HT1080 (cell line): Measurements from ENCODE around the gene POLR1B. TPM values are rescaled to one million over a fixed set of nuclear protein-coding genes. Genes with fewer than 3 reads are reported as not detected.
"Not testable (repeated sequence)": the region's sequence is repeated elsewhere in the genome, so short reads cannot be mapped to it uniquely, and the experiment has no call there.

Experiments
- DNase-seq: peaks from one replicate; pipeline ENCODE4 v3.0.0-alpha.2; 2015; ENCODE audit warnings: low read depth
- polyA plus RNA-seq, 2 experiments: library from polyadenylated mRNA; depleted of rRNA; stranded (reverse); fragments of >200 nt; gene quantifications; 2 replicates each; pipeline ENCODE4 v1.2.3, GENCODE V29; 2015
- total RNA-seq: library from RNA; depleted of rRNA; stranded (reverse); fragments of >200 nt; shearing (Covaris generic); gene quantifications from 2 replicates; pipeline ENCODE4 v1.2.3, GENCODE V29; 2014; rRNA removed

Gene POLR1B, protein sequence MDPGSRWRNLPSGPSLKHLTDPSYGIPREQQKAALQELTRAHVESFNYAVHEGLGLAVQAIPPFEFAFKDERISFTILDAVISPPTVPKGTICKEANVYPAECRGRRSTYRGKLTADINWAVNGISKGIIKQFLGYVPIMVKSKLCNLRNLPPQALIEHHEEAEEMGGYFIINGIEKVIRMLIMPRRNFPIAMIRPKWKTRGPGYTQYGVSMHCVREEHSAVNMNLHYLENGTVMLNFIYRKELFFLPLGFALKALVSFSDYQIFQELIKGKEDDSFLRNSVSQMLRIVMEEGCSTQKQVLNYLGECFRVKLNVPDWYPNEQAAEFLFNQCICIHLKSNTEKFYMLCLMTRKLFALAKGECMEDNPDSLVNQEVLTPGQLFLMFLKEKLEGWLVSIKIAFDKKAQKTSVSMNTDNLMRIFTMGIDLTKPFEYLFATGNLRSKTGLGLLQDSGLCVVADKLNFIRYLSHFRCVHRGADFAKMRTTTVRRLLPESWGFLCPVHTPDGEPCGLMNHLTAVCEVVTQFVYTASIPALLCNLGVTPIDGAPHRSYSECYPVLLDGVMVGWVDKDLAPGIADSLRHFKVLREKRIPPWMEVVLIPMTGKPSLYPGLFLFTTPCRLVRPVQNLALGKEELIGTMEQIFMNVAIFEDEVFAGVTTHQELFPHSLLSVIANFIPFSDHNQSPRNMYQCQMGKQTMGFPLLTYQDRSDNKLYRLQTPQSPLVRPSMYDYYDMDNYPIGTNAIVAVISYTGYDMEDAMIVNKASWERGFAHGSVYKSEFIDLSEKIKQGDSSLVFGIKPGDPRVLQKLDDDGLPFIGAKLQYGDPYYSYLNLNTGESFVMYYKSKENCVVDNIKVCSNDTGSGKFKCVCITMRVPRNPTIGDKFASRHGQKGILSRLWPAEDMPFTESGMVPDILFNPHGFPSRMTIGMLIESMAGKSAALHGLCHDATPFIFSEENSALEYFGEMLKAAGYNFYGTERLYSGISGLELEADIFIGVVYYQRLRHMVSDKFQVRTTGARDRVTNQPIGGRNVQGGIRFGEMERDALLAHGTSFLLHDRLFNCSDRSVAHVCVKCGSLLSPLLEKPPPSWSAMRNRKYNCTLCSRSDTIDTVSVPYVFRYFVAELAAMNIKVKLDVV
- 58.2 and 84.0 TPM in 2 replicates for total RNA-seq
- polyA plus RNA-seq (2015; cell fraction: cytosol; rRNA removed): 33.6 and 40.5 TPM in 2 replicates
- 69.2 and 83.0 TPM in 2 replicates for polyA plus RNA-seq (2015; cell fraction: nucleus; rRNA removed)

DNA sequence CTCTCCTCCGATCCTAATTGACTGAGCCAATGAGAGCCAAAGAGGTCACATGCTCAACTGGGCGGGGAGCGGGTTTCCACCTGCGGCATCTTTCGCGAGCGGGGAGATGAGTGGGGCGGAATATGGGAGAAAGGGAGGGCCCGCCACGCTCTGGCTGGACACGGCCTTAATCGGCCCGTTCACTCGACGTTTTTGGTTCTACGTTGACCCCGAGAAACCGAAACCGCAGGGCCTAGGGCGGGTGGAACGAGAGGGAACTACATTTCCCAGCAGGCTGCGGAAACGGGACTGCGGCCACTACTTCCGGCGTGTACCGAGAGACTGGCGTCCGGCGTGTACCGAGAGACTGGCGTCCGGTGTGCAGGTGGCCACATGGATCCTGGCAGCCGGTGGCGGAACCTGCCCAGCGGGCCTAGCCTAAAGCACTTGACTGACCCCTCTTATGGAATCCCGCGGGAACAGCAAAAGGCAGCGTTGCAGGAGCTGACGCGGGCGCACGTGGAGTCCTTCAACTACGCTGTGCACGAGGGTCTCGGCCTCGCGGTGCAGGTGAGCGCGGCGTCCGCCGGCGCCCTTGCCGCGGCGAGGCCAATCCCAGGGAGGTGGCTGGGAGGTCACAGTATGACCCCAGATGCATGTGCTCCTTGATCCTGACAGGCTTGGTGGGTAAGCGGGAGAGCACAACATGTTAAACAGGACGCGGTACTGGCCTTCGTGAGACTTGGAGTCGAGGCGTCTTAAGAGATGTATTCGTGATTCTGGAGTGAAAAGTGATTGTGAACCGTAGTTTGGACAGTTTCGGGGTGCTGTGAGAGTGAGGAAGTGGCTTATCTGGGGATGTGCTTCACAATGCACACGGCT is at the start of gene POLR1B:
POLR1B (plus strand) TSS at position 343 of the 861 bp plus-strand sequence; CDS start at position 373, 30 bp downstream.
- peak; percentile 88 for DNase-seq

DNA sequence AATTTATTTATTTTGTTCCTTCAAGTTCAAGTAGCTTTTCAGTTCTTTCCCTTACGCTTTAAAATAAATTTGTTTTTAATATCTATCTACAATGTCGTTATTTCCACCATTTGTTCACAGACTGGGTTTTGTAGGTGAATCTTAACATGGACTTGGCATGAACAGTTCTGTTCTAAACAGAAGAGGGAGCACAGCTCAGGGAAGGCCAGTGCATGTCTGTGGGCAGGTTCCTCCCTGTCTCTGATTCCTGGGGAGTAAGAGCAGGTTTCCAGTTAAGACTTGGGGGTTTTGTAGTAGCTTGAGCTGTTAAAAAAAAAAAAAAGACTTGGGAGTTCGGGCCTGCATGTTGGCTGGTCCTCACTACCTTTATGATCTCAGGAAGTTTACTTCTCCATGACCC is 49.2 kb upstream of the POLR1B start:
- no peak for DNase-seq

DNA sequence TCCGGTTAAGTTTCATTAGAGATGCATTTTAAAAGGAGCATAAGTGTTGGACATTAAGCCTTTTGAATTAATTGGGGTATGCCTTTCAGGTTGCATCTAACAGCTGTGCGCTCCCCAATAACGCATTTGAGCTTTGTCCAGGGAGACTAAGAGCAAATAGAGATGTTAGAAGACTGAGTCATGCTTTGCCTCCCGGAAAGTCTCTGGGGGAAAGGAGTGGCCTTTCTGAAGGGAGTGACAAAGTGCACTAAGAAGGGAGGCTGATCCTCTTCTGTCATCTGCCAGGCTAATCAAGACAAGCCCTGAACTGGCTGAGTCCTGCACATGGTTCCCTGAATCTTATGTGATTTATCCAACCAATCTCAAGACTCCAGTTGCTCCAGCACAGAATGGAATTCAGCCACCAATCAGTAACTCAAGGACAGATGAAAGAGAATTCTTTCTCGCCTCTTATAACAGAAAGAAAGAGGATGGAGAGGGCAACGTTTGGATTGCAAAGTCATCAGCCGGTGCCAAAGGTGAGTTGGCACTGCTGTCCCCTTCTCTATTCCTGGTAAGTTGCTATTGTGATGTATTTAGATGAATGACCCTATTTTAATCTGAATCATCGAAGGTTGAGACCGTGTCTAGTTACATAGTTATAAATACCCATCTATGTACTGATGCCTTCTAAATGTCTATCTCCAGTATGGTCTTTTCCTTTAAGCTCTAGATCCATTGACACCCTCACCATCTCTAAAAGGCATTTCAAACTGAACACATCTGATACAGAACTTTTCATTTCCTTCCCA is 48.2 kb upstream of the POLR1B start:
- DNase-seq: peak; percentile 42

DNA sequence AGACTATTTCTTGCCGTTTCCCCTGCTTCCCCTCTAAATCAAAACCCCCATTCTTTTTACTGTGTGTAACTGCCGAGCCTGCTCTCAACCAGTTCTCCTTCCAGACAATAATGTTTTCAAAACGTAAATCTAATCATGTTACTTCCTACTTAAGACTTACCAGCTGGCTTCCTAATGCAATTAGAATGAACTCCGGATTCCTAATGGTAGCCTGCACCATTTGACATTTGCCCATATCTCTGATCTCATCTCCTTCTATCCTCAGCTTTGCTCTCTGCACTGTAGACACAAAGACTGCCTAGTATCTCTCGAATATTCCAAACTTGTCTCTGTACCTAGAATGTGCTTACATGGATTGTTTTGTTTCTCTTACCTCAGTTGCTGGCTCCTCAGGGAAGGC is 47.4 kb upstream of the POLR1B start:
- DNase-seq: no peak

DNA sequence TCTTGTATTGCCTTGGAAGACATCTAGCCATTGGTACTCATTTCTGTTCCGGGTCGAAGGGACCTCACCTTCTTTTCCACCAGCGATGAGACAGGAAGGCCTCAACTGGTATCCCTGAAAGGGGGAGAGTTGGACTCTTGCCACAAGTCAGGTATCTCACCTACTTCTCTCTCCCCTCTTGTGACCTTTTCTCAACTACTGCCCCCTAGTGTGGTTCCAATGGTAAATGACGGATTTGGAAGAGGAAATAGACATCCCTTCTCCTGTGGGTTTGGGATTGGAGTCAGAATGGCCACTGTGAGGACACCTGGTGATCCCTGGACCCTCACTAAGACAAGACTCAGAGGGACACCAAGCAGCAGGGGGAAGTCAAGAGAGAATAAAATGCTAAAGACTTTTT is 46.4 kb upstream of the POLR1B start:
- DNase-seq: not testable (repeated sequence)

DNA sequence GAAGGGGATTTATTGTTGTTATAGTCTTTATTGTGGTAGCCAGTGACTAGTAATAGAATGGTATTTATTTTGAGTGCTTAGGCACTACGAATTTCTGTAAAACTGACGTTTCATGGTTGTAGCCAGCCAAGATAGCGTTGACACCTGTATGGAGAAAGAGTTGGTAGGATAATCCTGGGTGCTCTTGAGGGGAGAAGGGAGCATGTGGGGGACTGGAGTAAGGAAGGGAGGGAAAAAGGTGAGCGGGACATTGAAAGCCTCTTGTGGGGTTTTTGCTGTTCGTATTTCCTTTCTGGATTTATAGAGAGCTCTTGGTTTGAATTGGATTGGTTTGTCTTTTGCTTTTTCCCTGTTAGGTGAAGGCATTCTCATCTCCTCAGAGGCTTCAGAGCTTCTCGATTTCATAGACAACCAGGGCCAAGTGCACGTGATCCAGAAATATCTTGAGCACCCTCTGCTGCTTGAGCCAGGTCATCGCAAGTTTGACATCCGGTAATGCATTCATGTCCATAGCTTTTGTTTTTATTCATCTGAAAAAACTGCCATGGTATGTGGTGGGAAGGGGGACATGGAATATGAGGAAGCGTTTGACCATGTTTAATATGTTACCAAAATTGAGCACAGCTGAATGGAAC is 41.3 kb upstream of the POLR1B start:
- peak; percentile 58 for DNase-seq

DNA sequence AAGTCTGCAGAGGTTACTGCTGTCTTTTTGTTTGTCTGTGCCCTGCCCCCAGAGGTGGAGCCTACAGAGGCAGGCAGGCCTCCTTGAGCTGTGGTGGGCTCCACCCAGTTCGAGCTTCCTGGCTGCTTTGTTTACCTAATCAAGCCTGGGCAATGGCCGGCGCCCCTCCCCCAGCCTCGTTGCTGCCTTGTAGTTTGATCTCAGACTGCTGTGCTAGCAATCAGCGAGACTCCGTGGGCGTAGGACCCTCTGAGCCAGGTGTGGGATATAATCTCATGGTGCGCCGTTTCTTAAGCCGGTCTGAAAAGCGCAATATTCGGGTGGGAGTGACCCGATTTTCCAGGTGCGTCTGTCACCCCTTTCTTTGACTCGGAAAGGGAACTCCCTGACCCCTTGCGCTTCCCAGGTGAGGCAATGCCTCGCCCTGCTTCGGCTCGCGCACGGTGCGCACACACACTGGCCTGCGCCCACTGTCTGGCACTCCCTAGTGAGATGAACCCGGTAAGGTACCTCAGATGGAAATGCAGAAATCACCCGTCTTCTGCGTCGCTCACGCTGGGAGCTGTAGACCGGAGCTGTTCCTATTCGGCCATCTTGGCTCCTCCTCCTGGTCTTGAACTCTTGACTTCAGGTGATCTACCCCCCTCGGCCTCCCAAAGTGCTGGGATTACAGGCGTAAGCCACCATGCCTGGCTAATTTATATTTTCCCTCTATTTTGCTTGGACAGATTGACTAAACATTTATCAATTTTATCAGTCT is 32.8 kb upstream of the POLR1B start:
- DNase-seq: not testable (repeated sequence)

DNA sequence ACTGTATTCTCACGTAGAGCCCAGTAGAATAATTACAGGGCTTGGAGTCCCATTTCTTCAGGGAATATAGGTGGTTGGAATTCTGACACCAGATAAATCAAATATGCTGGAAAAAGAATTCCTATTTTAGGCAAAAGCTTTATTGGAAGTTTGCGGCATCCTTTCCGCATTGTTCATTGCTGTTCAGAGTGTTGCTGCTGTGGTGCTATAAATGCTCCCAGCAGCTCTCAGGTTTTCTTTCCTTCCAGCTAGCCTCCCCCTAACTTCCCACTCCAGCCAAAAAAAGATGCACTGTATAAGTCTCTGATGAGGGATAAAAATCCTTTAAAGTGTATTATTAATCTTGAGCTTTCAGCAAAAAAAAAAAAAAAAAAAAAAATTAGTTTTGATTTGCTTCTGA is 25.5 kb upstream of the POLR1B start:
- DNase-seq: no peak

DNA sequence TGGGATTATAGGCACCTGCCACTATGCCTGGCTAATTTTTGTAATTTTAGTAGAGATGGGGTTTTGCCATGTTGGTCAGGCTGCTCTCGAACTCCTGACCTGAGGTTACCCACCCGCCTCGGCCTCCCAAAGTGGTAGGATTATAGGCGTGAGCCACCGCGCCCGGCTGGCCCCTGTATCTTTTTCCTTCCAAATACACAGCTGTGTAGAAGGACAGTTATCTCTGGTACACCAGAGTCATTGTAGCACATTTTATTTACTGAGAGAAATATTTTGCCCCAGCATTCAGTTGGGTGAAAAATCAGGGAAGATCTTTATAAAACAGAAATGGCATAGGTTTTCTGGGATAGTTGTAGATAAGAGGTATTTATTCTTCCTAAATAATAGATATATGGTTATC is 23.5 kb upstream of the POLR1B start:
- no peak for DNase-seq

DNA sequence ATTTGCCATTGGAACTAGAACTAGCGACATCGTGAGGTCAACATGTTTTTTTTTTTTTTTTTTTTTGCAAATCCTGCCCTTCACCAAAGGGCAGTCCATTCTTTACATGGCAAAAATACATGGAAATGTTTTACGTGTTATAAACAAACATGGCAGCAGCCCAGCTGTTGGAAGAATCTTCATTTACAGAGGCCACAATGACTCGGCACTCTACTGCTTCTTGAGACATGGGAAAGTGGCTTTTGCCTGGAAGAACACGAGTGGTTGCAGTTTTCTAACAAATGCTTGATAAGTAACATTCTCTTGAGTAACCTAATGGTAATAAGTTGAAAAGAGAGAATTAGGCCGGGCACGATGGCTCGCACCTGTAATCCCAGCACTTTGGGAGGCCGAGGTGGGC is 22.8 kb upstream of the POLR1B start:
- no peak for DNase-seq

DNA sequence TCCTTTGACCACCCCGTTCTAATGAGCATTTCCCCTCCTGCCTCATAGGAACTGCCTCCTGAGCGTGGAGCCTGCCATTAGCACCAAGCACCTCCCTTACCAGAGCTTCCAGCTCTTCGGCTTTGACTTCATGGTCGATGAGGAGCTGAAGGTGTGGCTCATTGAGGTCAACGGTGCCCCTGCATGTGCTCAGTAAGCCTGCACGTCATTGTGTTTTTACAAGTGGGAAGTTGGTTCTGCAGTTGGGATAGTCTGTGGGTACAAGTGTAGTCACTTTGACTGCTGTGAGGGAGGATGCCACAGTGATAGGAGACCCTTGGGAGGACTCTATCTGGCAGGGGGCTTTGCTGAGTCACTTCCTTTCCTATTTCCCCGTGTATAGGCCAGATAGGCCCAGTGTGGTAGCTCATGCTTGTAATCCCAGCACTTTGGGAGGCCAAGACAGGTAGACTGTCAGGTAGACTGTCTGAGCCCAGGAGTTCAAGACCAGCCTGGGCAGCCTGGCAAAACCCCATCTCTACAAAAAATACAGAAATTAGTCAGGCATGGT is 22.0 kb upstream of the POLR1B start:
- DNase-seq: no peak

DNA sequence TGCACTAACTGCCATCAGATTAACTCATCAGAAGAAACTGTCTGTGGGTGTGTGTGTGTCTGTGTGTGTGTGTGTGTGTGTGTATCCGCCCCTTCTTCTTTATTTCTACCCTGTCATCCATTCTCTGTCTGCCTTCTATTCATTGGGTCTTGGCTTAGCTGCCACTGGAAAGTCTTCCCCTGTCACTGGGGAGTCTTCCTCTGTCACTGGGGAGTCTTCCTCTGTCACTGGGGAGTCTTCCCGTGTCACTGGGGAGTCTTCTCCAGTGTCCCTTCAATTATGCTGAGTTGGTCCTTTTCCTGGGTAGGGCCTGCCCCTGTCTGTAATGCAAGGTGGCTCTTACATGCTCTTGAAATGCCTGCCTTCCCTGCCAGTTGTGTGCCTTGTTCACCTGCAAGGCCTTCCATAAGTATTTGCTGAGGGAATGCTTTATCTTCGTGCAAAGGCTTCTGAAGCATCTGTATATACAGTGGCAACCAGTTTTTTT is 18.9 kb upstream of the POLR1B start:
- DNase-seq: no peak

DNA sequence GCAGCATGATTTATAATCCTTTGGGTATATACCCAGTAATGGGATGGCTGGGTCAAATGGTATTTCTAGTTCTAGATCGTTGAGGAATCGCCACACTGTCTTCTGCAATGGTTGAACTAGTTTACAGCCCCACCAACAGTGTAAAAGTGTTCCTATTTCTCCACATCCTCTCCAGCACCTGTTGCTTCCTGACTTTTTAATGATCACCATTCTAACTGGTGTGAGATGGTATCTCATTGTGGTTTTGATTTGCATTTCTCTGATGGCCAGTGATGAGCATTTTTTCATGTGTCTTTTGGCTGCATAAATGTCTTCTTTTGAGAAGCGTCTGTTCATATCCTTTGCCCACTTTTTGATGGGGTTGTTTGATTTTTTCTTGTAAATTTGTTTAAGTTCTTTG is 18.0 kb upstream of the POLR1B start:
- not testable (repeated sequence) for DNase-seq

DNA sequence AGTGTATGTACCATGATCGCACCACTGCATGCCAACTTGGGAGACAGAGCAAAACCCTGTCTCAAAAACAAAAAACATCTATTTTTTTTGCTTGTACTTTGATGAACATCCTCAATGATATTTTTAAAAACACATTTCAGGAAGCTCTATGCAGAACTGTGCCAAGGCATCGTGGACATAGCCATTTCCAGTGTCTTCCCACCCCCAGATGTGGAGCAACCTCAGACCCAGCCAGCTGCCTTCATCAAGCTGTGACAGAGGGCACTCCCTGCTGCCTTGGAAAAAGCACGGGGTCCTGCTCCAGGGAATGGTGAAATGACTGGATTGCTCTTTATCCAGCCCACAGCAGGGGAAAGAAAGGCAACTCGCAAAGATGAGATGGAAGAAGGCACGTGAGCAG is 13.7 kb upstream of the POLR1B start:
- DNase-seq: no peak

DNA sequence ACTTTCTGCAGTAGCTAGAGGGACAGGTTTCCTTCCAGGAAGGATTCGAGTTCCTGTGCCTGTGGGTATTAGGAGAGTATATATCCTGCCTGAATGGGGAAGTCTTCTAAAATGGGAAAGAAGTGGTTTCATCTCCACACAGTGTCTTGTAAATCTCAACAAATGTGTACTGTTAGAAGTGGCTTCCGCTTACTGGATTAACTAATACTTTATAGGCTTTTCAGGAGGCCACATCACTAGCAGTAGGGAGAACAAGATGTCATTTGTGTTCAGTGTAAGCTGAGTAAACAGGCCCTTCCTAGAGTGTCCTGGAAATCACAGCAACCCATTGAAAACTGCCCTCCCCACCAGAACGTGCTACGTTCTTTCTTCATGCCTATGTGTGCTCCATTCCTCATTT is 12.5 kb upstream of the POLR1B start:
- DNase-seq: no peak

DNA sequence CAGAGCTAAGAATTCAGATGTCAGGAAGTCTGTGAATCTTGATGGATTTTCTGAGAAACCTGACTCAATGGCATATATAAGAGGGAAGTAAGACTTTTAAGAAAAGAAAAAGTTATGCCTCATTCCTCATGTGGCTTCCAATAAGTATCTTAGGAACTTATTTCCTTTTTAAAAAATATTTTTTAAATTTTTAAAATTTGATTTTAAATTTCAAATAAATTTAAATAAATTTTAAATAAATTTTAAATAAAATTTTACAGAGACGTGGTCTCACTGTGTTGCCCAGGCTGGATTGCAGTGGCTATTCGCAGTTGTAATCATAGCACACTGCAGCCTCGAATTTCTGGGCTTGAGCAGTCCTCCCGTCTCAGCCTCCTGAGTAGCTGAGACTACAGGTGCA is 11.5 kb upstream of the POLR1B start:
- DNase-seq: no peak

DNA sequence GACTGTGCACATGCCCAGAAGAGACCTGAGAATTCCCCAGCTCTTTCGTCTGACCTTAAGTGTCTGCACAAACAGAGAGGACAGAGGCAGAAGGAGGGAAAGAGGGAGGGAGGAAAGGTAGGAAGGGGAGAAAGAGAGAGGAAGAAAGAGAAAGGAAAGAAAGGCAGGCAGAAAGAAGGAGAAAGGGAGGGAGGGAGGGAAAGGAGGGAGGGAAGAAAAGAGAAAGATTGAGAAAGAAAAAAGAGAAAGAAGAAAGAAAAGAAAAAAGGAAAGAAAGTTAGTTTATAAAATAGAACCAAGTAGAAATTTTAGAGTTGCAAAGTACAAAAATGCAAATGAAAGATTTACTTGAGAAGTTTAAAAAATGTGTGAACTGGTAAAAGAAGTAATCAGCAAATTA is 7.4 kb upstream of the POLR1B start:
- DNase-seq: no peak

DNA sequence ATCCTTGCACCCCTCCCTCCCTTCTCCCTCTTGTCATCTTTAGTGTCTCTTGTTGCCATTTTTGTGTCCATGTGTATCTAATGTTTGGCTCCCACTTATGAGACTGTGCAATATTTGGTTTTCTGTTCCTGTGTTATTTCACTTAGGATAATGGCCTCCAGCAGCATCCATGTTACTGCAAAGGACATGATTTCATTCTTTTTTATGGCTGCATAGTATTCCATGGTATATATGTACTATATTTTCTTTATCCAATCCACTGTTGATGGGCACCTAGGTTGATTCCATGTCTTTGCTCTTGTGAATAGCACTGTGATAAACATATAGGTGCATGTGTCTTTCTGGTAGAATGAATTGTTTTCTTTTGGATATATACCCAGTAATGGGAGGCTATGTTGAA is 5.6 kb upstream of the POLR1B start:
- DNase-seq: not testable (repeated sequence)
